ENCODE measurements around the gene STRBP.

Gene STRBP

GRCh38 chr9:123112015-123112975 lies 156.1 kb downstream of the STRBP start:
- Mint-ChIP-seq H3K9me3 (no peaks in the 10 kb centered on the region), H3K27ac (no peak overlapping the region), H3K4me3 (no peak overlapping the region), H3K36me3 (ENCODE audit: low read depth) (peaks cover 6% of the 10 kb centered on the region), H3K27me3 (ENCODE audit: low read depth) (no peaks in the 10 kb centered on the region), H3K4me1 (ENCODE audit: low read depth) (peaks cover 6% of the 10 kb centered on the region)
- DNase-seq (ENCODE audit: low spot score): no peak

- H3K4me3 Mint-ChIP-seq: no peak overlapping the region
These were observed 156.9 kb downstream of the STRBP start for GRCh38 chr9:123111427-123112014.

GRCh38 chr9:123109540-123110279 lies 158.7 kb downstream of the STRBP start:
- Mint-ChIP-seq H3K4me3 (no peak overlapping the region), H3K9me3 (no peaks in the 10 kb centered on the region), H3K4me1 (ENCODE audit: low read depth) (peaks cover 6% of the 10 kb centered on the region)

More at GRCh38 chr9:123111427-123112014, 156.9 kb downstream of the STRBP start:
- Mint-ChIP-seq H3K9me3 (no peaks in the 10 kb centered on the region), H3K27ac (no peak overlapping the region), H3K36me3 (ENCODE audit: low read depth) (peaks cover 6% of the 10 kb centered on the region), H3K27me3 (ENCODE audit: low read depth) (no peaks in the 10 kb centered on the region), H3K4me1 (ENCODE audit: low read depth) (peaks cover 6% of the 10 kb centered on the region)
- no peak for DNase-seq (ENCODE audit: low spot score)

GRCh38 chr9:123108976-123109375 lies 159.4 kb downstream of the STRBP start:
- no peak for DNase-seq (ENCODE audit: low spot score)
- H3K27ac Mint-ChIP-seq: no peak overlapping the region
- H3K4me1 Mint-ChIP-seq (ENCODE audit: low read depth): peaks cover 6% of the 10 kb centered on the region
- peaks cover 5% of the 10 kb centered on the region for H3K36me3 Mint-ChIP-seq (ENCODE audit: low read depth)
- no peaks in the 10 kb centered on the region for H3K27me3 Mint-ChIP-seq (ENCODE audit: low read depth)
- H3K4me3 Mint-ChIP-seq: no peak overlapping the region
- H3K9me3 Mint-ChIP-seq: no peaks in the 10 kb centered on the region

More at GRCh38 chr9:123109540-123110279, 158.7 kb downstream of the STRBP start:
- no peak for DNase-seq (ENCODE audit: low spot score)
- no peaks in the 10 kb centered on the region for H3K27me3 Mint-ChIP-seq (ENCODE audit: low read depth)
- H3K27ac Mint-ChIP-seq: no peak overlapping the region
- peaks cover 5% of the 10 kb centered on the region for H3K36me3 Mint-ChIP-seq (ENCODE audit: low read depth)

GRCh38 chr9:123107639-123108285 lies 160.6 kb downstream of the STRBP start:
- peaks cover 6% of the 10 kb centered on the region for H3K4me1 Mint-ChIP-seq (ENCODE audit: low read depth)
- no peaks in the 10 kb centered on the region for H3K27me3 Mint-ChIP-seq (ENCODE audit: low read depth)
- H3K36me3 Mint-ChIP-seq (ENCODE audit: low read depth): peaks cover 5% of the 10 kb centered on the region
- no peaks in the 10 kb centered on the region for H3K9me3 Mint-ChIP-seq
- no peak overlapping the region for H3K27ac Mint-ChIP-seq
- no peak for DNase-seq (ENCODE audit: low spot score)
- no peak overlapping the region for H3K4me3 Mint-ChIP-seq

GRCh38 chr9:123105490-123105889 lies 162.9 kb downstream of the STRBP start:
- H3K4me3 Mint-ChIP-seq: no peak overlapping the region
- no peaks in the 10 kb centered on the region for H3K4me1 Mint-ChIP-seq (ENCODE audit: low read depth)
- DNase-seq (ENCODE audit: low spot score): no peak
- H3K9me3 Mint-ChIP-seq: no peaks in the 10 kb centered on the region
- H3K36me3 Mint-ChIP-seq (ENCODE audit: low read depth): peaks cover 7% of the 10 kb centered on the region
- H3K27ac Mint-ChIP-seq: no peak overlapping the region
- no peaks in the 10 kb centered on the region for H3K27me3 Mint-ChIP-seq (ENCODE audit: low read depth)

GRCh38 chr9:123104807-123105206 lies 163.6 kb downstream of the STRBP start:
- Mint-ChIP-seq H3K4me1 (ENCODE audit: low read depth) (no peaks in the 10 kb centered on the region), H3K4me3 (no peak overlapping the region), H3K27ac (no peak overlapping the region), H3K27me3 (ENCODE audit: low read depth) (no peaks in the 10 kb centered on the region), H3K36me3 (ENCODE audit: low read depth) (peaks cover 7% of the 10 kb centered on the region), H3K9me3 (no peaks in the 10 kb centered on the region)
- no peak for DNase-seq (ENCODE audit: low spot score)

GRCh38 chr9:123102375-123103113 lies 165.8 kb downstream of the STRBP start:
- H3K27me3 Mint-ChIP-seq (ENCODE audit: low read depth): no peaks in the 10 kb centered on the region
- DNase-seq (ENCODE audit: low spot score): no peak
- no peak overlapping the region for H3K27ac Mint-ChIP-seq
- no peaks in the 10 kb centered on the region for H3K4me1 Mint-ChIP-seq (ENCODE audit: low read depth)
- H3K4me3 Mint-ChIP-seq: no peak overlapping the region
- peaks cover 6% of the 10 kb centered on the region for H3K36me3 Mint-ChIP-seq (ENCODE audit: low read depth)
- H3K9me3 Mint-ChIP-seq: no peaks in the 10 kb centered on the region

- H3K9me3 Mint-ChIP-seq: no peaks in the 10 kb centered on the region
- H3K36me3 Mint-ChIP-seq (ENCODE audit: low read depth): peaks cover 7% of the 10 kb centered on the region
These were observed 168.8 kb downstream of the STRBP start for GRCh38 chr9:123099548-123099947.

GRCh38 chr9:123099042-123099441 lies 169.3 kb downstream of the STRBP start:
- no peaks in the 10 kb centered on the region for H3K27me3 Mint-ChIP-seq (ENCODE audit: low read depth)
- no peaks in the 10 kb centered on the region for H3K4me1 Mint-ChIP-seq (ENCODE audit: low read depth)
- H3K4me3 Mint-ChIP-seq: no peak overlapping the region
- no peak for DNase-seq (ENCODE audit: low spot score)
- no peaks in the 10 kb centered on the region for H3K9me3 Mint-ChIP-seq
- no peak overlapping the region for H3K27ac Mint-ChIP-seq
- H3K36me3 Mint-ChIP-seq (ENCODE audit: low read depth): peaks cover 9% of the 10 kb centered on the region

More at GRCh38 chr9:123099548-123099947, 168.8 kb downstream of the STRBP start:
- H3K27ac Mint-ChIP-seq: no peak overlapping the region
- no peaks in the 10 kb centered on the region for H3K4me1 Mint-ChIP-seq (ENCODE audit: low read depth)
- DNase-seq (ENCODE audit: low spot score): no peak
- no peak overlapping the region for H3K4me3 Mint-ChIP-seq
- H3K27me3 Mint-ChIP-seq (ENCODE audit: low read depth): no peaks in the 10 kb centered on the region

GRCh38 chr9:123098096-123098459 lies 170.3 kb downstream of the STRBP start:
- Mint-ChIP-seq H3K27ac (no peak overlapping the region), H3K27me3 (ENCODE audit: low read depth) (no peaks in the 10 kb centered on the region), H3K36me3 (ENCODE audit: low read depth) (peaks cover 12% of the 10 kb centered on the region)

GRCh38 chr9:123097430-123098095 lies 170.8 kb downstream of the STRBP start:
- no peaks in the 10 kb centered on the region for H3K27me3 Mint-ChIP-seq (ENCODE audit: low read depth)
- H3K36me3 Mint-ChIP-seq (ENCODE audit: low read depth): peaks cover 12% of the 10 kb centered on the region
- no peak overlapping the region for H3K4me3 Mint-ChIP-seq
- no peaks in the 10 kb centered on the region for H3K4me1 Mint-ChIP-seq (ENCODE audit: low read depth)
- H3K27ac Mint-ChIP-seq: no peak overlapping the region
- DNase-seq (ENCODE audit: low spot score): no peak
- no peaks in the 10 kb centered on the region for H3K9me3 Mint-ChIP-seq

More at GRCh38 chr9:123098096-123098459, 170.3 kb downstream of the STRBP start:
- no peak for DNase-seq (ENCODE audit: low spot score)
- Mint-ChIP-seq H3K4me3 (no peak overlapping the region), H3K9me3 (no peaks in the 10 kb centered on the region), H3K4me1 (ENCODE audit: low read depth) (no peaks in the 10 kb centered on the region)
